GM10248 (cell line): Measurements from ENCODE around the gene PKN2.

Experiments
- CTCF ChIA-PET: fragments of 300-600 bp; sonication (Branson Sonifier 250); formaldehyde crosslinking; extraction: SDS; loops from one replicate; lab custom pipeline; 2021; ENCODE audit warnings: antibody characterized with exemption; lab: Yijun Ruan, JAX
- POLR2A ChIA-PET: fragments of 350-650 bp; sonication (Branson Sonifier 250); formaldehyde crosslinking; extraction: SDS; loops from one replicate; lab custom pipeline; 2020; ENCODE audit warnings: antibody characterized with exemption; lab: Yijun Ruan, JAX
- DNase-seq: peaks from one replicate; pipeline ENCODE4 v3.0.0; 2012; ENCODE audit errors: extremely low spot score
- TF ChIP-seq, protein P1 (sequence below): IDR thresholded peaks from 2 replicates; pipeline ENCODE4 v1.5.1; 2012; ENCODE audit warnings: mild to moderate bottlenecking, low read depth; ENCODE audit errors: extremely low read depth, missing control alignments, control extremely low read depth

PKN2 gene

DNA sequence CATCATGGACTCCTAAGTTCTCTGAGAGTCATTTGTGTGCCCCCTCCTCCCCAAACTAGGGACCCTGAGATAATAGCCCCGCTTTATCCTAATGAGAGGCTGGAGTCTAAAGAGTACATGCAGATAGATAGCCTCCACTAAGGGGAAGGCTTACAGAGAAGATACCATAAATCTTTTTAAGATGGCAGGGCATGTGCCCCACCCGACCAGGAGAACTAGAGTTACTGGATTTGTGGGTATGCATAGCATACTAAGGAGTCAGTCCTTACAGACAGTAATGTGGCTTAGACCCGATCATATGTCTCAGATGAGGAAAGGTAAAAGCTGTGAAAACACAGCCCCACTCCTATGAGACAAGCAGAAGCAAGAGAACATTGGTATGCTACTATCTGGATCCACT lies 25.7 kb upstream of the PKN2 start:
- ChIA-PET POLR2A (no interaction called here), CTCF (interaction anchor here (1.2 to 17.4 kb wide), 7 partner anchors 8 to 231 kb away, joined by 3 to 142 read pairs (median 6); partner anchors contain the start of gene PKN2)
- TF ChIP-seq, protein P1, sequence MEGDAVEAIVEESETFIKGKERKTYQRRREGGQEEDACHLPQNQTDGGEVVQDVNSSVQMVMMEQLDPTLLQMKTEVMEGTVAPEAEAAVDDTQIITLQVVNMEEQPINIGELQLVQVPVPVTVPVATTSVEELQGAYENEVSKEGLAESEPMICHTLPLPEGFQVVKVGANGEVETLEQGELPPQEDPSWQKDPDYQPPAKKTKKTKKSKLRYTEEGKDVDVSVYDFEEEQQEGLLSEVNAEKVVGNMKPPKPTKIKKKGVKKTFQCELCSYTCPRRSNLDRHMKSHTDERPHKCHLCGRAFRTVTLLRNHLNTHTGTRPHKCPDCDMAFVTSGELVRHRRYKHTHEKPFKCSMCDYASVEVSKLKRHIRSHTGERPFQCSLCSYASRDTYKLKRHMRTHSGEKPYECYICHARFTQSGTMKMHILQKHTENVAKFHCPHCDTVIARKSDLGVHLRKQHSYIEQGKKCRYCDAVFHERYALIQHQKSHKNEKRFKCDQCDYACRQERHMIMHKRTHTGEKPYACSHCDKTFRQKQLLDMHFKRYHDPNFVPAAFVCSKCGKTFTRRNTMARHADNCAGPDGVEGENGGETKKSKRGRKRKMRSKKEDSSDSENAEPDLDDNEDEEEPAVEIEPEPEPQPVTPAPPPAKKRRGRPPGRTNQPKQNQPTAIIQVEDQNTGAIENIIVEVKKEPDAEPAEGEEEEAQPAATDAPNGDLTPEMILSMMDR = no peak
- DNase-seq = no peak

- CTCF ChIA-PET = interaction anchor here (1.2 to 17.4 kb wide), 5 partner anchors 12 to 230 kb away, joined by 3 to 142 read pairs (median 6); no protein-coding TSS in a partner anchor
- POLR2A ChIA-PET = no interaction called here
- no peak for DNase-seq
- TF ChIP-seq, protein P1 = no peak
These were observed 24.5 kb upstream of the PKN2 start for GRCh38 chr1:88659552-88659951.

- TF ChIP-seq, protein P1 = no peak
- ChIA-PET POLR2A (no interaction called here), CTCF (interaction anchor here (0.9 to 17.4 kb wide), 3 partner anchors 14 to 216 kb away, joined by 3 to 142 read pairs (median 3); no protein-coding TSS in a partner anchor)
These were observed 22.9 kb upstream of the PKN2 start for GRCh38 chr1:88661188-88661587.

GRCh38 chr1:88661951-88662699 lies 21.9 kb upstream of the PKN2 start:
- POLR2A ChIA-PET = no interaction called here
- CTCF ChIA-PET = interaction anchor here (1.1 to 17.4 kb wide), 2 partner anchors 15 to 215 kb away, joined by 3 to 142 read pairs; no protein-coding TSS in a partner anchor
- DNase-seq = no peak
- TF ChIP-seq, protein P1 = no peak

More at GRCh38 chr1:88661188-88661587, 22.9 kb upstream of the PKN2 start:
- no peak for DNase-seq

GRCh38 chr1:88662723-88663122 lies 21.4 kb upstream of the PKN2 start:
- CTCF ChIA-PET = interaction anchor here (1.1 kb wide), 1 partner anchor 16 kb away, joined by 3 read pairs; no protein-coding TSS in a partner anchor
- DNase-seq = no peak
- TF ChIP-seq, protein P1 = no peak
- POLR2A ChIA-PET = no interaction called here

GRCh38 chr1:88668405-88668804 lies 15.7 kb upstream of the PKN2 start:
- CTCF ChIA-PET = interaction anchor here (1.2 to 5.5 kb wide), 4 partner anchors 12 to 209 kb away, joined by 3 to 40 read pairs (median 4); no protein-coding TSS in a partner anchor
- DNase-seq = no peak

More at GRCh38 chr1:88668405-88668804, 15.7 kb upstream of the PKN2 start:
- TF ChIP-seq, protein P1 = no peak
- POLR2A ChIA-PET = no interaction called here
